ENCODE measurements around the gene HERC4.
"Not testable (repeated sequence)": the region's sequence is repeated elsewhere in the genome, so short reads cannot be mapped to it uniquely, and the experiment has no call there.

HERC4 gene

GRCh38 chr10:67988606-67989005 lies 86.5 kb downstream of the HERC4 start:
- DNase-seq = no peak
- intact Hi-C loops (cut with DNase I) = no loop called here

DNA sequence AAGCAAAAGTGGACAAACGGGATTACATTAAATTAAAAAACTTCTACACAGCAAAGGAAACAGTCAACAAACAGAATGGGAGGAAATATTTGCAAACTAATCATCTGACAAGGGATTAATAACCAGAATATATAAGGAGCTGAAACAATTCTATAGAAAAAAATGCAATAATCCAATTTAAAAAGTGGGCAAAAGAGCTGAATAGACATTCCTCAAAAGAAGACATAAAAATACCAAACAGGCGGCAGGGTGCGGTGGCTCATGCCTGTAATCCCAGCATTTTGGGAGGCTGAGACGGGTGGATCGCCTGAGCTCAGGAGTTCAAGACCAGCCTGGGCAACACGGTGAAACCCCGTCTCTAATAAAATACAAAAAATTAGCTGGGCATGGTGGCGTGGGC lies 92.5 kb downstream of the HERC4 start:
- intact Hi-C loops (cut with DNase I); DNase-seq: not testable (repeated sequence)

DNA sequence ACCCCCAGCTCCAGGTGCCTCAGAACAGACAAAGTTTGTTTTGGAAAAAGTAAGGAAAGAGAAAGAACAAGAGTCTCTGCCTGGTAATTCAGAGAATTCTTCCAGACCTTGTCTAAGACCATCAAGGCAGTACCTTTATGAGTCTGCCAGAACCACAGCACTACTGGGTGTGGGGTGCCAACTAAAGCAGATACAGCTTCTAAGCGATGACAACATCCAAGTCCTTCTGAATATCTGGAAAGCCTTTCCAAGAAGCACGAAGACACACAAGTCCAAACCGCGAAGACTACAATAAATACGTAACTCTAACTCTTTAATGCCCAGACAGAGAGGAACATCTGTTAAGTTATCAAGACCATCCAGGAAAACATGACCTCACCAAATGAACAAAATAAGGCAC lies 96.3 kb downstream of the HERC4 start:
- no peak for DNase-seq

DNA sequence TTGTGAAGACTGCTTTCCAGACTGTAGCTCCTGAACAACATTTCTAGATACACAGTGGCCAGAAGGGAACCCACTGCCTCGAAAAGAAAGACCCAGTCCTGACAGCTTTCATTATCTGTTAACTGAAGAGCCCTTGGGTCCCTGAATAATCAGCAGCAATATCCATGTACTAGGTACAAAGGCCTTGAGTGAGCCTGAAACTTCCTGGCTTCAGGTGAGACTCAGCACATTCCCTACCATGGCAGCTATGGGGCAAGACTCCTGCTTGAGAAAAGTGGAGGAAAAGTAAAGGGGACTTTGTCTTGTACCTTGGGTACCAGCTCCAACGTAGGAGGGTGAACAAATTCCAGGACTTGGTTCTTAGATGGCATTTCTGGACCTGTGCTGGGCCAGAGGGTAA lies 97.8 kb downstream of the HERC4 start:
- intact Hi-C loops (cut with DNase I) = no loop called here
- DNase-seq = no peak

More for the DNA sequence above, 96.3 kb downstream of the HERC4 start:
- intact Hi-C loops (cut with DNase I) = no loop called here

- intact Hi-C loops (cut with DNase I) = no loop called here
- peak in 29 of 42 donors; percentile 9 to 59 (median 28) for DNase-seq
These were observed 98.5 kb downstream of the HERC4 start for GRCh38 chr10:67976292-67977245.

DNA sequence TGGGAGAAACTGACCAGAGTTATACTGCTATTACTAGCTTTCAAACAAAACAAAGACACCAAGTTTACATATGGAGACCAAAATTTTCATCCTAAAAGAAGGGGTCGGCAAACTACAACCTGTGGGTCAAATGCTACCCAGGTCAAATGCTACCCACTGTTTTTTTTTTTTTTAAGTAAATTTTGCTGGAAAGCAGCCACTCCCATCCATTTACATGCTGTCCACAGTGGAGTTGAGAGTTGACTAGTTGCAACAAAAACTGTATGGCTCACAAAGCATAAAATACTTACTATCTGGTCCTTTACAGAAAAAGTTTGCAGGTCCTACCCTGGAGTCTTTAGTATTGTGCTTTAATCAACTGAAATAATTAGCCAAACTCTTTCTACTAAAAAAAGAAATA lies 99.2 kb downstream of the HERC4 start:
- intact Hi-C loops (cut with DNase I) = no loop called here
- no peak for DNase-seq

DNA sequence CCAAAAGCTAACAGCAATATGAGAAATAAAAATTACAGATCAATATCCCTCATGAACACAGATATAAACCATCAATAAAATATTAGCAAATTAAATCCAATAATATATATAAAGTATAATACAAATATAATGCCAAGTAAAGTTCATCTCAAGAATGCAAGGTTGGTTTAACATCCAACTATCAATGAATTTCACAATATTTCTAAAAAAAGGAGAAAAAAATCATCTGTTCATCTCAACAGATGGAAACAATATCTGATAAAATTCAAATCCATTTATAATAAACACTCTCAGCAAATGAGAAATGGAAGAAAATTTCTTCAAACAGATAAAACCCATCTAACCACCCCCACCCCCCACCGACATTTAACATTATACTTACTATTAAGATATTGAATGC lies 103.8 kb downstream of the HERC4 start:
- DNase-seq = no peak
- intact Hi-C loops (cut with DNase I) = no loop called here

GRCh38 chr10:67969875-67970274 lies 105.2 kb downstream of the HERC4 start:
- no peak for DNase-seq
- intact Hi-C loops (cut with DNase I) = no loop called here

DNA sequence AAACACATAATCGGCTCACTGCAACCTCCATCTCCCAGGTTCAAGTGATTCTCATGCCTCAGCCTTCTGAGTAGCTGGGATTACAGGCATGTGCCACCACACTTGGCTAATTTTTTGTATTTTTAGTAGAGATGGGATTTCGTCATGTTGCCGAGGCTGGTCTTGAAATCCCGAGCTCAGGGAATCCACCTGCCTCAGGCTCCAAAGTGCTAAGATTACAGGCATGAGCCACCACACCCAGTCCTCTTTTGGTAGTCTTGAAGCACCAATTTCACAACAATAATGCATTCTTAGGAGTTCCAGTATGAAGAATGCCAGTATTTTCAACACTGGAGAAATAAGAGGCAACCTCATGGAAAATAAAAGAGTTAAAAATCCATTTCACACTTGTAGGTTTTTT lies 109.0 kb downstream of the HERC4 start:
- intact Hi-C loops (cut with DNase I) = not testable (repeated sequence)

DNA sequence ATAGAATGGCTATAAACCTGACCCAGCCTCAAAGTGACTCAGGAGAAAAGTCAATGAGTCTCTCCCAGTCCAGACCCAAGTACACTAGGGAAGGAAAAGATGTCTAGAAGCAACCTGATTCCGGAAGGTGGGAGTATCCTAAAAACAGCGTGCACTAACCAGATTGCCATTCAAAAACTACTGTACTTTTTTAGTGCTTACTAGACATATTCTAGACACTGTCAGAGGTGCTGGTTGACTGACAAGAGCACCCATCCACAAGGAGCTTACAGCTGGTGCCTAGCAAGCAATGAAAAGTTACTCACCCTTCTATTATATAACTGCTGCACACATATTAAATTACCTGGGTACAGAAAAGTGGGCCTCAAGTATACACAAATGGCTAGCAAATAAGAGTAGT lies 109.6 kb downstream of the HERC4 start:
- no peak for DNase-seq
- intact Hi-C loops (cut with DNase I) = no loop called here

More for the DNA sequence above, 109.0 kb downstream of the HERC4 start:
- DNase-seq = not testable (repeated sequence)

DNA sequence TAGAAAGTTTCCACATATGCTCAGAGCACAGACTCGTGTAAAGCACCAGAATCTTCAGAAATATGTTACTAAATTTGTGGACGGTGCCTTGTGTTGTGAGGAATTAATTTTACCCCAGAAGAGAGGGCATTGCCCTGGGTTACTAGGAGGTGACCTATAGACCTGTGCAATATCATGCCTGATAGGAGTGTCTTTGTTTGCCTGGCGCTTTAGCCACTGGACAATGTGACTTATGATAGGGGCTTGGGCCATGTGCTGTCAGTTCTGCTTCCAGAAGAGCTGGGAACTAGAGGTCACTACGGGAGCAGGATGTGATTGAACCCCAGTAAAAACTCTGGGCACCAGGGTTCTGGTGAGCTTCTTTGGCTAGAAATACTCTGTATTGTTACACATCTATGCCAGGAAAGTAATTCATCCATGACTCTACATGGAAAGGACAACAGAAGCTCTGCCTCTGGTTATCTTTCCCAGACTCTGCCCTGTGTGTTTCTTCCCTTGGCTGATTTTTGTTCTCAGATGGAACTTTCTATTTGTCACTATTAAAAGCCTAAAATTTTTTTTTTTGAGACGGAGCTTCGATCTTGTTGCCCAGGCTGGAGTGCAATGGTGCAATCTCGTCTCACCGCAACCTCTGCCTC lies 115.1 kb downstream of the HERC4 start:
- no peak for DNase-seq
- intact Hi-C loops (cut with DNase I) = no loop called here

- DNase-seq = no peak
- intact Hi-C loops (cut with DNase I) = no loop called here
These were observed 119.5 kb downstream of the HERC4 start for GRCh38 chr10:67955614-67956013.

- intact Hi-C loops (cut with DNase I) = no loop called here
- DNase-seq = no peak
These were observed 131.2 kb downstream of the HERC4 start for GRCh38 chr10:67943917-67944316.

- DNase-seq = no peak
- intact Hi-C loops (cut with DNase I) = no loop called here
These were observed 138.7 kb downstream of the HERC4 start for GRCh38 chr10:67936416-67936815.

DNA sequence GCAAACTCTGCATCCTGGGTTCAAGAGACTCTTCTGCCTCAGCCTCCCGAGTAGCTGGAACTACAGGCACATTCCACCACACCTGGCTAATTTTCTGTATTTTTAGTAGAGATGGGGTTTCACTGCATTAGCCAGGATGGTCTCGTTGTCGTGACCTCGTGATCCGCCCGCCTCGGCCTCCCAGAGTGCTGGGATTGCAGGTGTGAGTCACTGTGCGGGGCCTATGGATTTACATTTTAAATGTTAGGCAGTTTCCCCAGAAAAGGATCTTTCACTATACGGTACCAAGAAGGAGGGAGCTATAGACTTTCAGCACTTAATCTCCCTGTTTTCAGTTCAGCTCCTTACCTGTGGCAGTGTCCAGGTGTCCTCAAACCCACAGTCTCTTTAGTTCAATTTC lies 139.9 kb downstream of the HERC4 start:
- no peak for DNase-seq
- intact Hi-C loops (cut with DNase I) = no loop called here

- intact Hi-C loops (cut with DNase I) = no loop called here
- DNase-seq = no peak
These were observed 140.7 kb downstream of the HERC4 start for GRCh38 chr10:67934336-67934735.

GRCh38 chr10:67933199-67933598 lies 141.9 kb downstream of the HERC4 start:
- intact Hi-C loops (cut with DNase I) = no loop called here
- no peak for DNase-seq

DNA sequence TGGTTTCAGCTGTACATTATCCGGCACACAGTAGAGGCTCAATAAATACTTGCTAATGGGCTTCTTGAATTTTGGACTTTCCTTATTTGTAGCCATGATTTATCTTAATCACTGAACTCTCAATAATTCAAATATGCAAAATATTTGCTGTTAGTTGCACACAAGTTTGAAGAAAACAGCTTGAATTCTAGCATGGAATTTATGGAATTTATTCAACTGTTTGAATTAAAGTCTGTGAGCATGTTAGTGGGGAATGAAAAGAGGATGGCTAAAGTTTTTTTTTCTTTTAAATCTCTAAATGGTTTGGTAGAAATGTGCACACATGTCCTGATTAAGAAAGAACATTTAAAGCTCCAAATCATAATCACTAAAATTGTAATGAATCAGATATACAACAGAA lies 148.1 kb downstream of the HERC4 start:
- intact Hi-C loops (cut with DNase I) = no loop called here
- DNase-seq = no peak

DNA sequence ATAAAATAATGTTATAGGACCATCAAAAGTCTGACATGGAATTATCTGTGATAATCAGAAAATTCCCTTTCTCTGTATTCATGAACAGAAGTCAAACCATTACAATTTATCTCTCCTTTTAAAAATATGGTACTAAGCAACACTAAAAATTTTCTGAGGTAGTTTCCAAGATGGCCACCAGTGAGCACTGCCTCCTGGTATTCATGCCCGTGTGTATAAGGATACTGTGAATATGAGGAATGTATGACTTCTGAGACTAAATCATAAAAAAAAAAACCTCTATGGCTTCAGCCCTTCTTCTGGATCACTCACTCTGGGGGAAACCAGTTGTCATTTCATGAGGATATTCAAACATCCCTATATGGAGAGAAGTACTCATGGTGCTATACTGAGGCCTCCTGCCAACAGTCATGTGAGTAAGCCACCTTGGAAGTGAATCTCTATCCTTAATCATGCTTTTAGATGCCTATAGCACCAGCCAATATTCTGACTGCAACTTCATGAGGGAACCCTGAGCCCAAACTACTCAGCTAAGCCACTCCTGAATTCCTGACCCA lies 149.6 kb downstream of the HERC4 start:
- no peak for DNase-seq
- intact Hi-C loops (cut with DNase I) = no loop called here

DNA sequence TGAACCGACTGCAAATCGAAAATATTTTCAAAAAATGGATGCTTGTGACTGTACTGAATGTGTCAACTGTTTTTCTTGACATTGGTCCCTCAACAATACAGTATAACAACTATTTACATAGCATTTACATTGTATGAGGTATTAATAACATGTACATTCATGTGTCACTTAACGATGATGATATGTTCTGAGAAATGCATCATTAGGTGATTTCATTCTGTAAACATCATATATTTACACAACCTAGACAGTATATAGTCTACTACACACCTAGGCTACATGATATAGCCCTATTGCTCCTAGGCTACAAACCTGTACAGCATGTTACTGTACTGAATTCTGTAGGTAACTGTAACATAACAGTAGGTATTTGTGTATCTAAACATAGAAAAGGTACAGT lies 150.9 kb downstream of the HERC4 start:
- intact Hi-C loops (cut with DNase I) = no loop called here
- DNase-seq = no peak
